ENCODE results near the gene BAG3. TPM values are rescaled to one million over a fixed set of nuclear protein-coding genes. Genes with fewer than 3 reads are reported as not detected.

Gene BAG3
- total and polyA plus RNA-seq, 2 experiments from 2014 or later = 20.0 to 88.2 TPM

DNA sequence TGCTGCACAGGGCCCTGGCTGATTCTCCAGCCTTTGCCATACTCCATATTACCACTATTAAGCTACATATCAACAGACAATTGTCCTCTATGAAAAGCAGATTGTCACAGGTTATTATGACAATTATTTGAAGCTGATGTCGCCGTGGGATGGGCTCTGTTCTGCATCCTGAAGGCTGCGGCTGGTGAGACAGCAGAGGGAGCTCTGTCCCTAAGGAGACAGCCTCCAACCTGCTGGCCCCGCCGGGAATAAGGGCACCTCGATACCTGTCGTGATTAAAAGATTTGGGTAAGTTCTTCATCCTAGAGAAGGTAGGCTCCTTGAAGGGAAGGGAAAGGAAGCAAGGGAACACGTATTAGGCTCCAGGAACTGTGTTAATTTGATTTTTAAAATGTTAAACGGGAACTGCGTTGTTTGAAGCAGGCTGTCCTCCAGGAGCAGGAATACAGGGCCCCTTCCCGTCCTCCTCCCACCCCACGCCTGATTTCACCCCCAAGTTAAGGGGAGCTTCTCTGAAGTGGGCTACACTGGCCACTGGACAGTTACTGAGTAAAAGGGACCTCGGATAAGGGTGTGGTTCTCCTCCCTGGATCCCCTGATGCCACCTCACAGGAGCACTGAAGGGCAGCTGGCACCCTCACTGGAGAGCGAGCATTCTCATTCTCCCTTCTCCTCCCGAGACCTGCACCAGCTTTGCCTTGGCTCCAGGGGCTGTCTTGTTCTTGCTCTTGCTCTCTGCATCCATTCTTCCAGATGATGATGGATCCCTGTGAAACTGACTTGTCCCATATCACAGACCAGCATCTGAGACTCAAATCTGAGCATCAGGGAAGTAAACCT lies 42.6 kb upstream of the BAG3 start:
- H3K27me3 ChIP-seq (replicated peaks; ENCODE audit: insufficient read depth) = no peaks in the 10 kb centered on the region
- no peaks in the 10 kb centered on the region for H3K4me1 ChIP-seq (ENCODE audit: insufficient read depth)
- WGBS, 2 experiments (ENCODE audit: low coverage in 1 of 2, low lambda C conversion rate in 2 of 2, missing lambda C conversion rate in 2 of 2) = 12 to 15% methylated on average over 15 of the region's 15 CpGs
- no peak for TF ChIP-seq EZH2 (IDR thresholded peaks at IDR 0.05; ENCODE audit: insufficient read depth, poor library complexity, severe bottlenecking)
- no peak for TF ChIP-seq EZH2phosphoT487 (IDR thresholded peaks at IDR 0.05; ENCODE audit: insufficient read depth, low read depth)
- H3F3A ChIP-seq (ENCODE audit: insufficient read depth) = no peaks in the 10 kb centered on the region
- no peak overlapping the region for H3K4me3 ChIP-seq
- H3K4me2 ChIP-seq (ENCODE audit: unreplicated experiment) = peak overlapping the region; percentile 44
- H3K79me2 ChIP-seq (ENCODE audit: insufficient read depth) = no peaks in the 10 kb centered on the region
- H3K9me3 ChIP-seq (ENCODE audit: low read depth) = no peaks in the 10 kb centered on the region
- H3K9ac ChIP-seq = no peak overlapping the region
- in situ Hi-C loops (cut with MboI) = loop anchor here (10.0 kb wide), 1 partner anchor 246 kb away; no protein-coding TSS in a partner anchor
- H3K9me2 ChIP-seq (ENCODE audit: insufficient read depth) = no peaks in the 10 kb centered on the region
- no peak overlapping the region for H3K27ac ChIP-seq
- DNase-seq = peak; percentile 65
- H4K20me1 ChIP-seq (ENCODE audit: insufficient read depth) = no peaks in the 10 kb centered on the region
- H3K36me3 ChIP-seq (ENCODE audit: low read depth) = no peaks in the 10 kb centered on the region
- peak overlapping the region; percentile 39; the same call in 1 of the 2 replicates for H2AFZ ChIP-seq

DNA sequence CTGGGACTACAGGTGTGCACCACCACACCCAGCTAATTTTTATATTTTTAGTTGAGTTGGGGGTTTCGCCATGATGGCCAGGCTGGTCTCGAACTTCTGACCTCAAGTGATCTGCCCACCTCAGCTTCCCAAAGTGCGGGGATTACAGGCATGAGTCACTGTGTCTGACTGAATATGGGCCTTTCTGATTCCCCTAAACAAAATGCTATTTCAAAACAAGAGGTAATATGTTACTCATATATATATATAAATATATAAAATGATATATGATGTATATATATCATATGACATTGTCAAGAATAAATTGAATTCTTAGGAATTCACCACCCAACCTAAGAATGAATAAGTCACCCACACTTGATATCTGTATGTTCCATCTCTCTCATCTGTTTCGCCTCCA lies 41.7 kb upstream of the BAG3 start:
- H3K4me1 ChIP-seq (ENCODE audit: insufficient read depth) = no peaks in the 10 kb centered on the region
- H3K79me2 ChIP-seq (ENCODE audit: insufficient read depth) = no peaks in the 10 kb centered on the region
- in situ Hi-C loops (cut with MboI) = loop anchor here (10.0 kb wide), 1 partner anchor 245 kb away; no protein-coding TSS in a partner anchor
- no peak for TF ChIP-seq EZH2phosphoT487 (IDR thresholded peaks at IDR 0.05; ENCODE audit: insufficient read depth, low read depth)
- TF ChIP-seq EZH2 (IDR thresholded peaks at IDR 0.05; ENCODE audit: insufficient read depth, poor library complexity, severe bottlenecking) = no peak
- H3F3A ChIP-seq (ENCODE audit: insufficient read depth) = no peaks in the 10 kb centered on the region
- H3K36me3 ChIP-seq (ENCODE audit: low read depth) = no peaks in the 10 kb centered on the region
- DNase-seq = no peak
- no peak overlapping the region for H3K9ac ChIP-seq
- no peak overlapping the region for H2AFZ ChIP-seq
- no peaks in the 10 kb centered on the region for H3K27me3 ChIP-seq (replicated peaks; ENCODE audit: insufficient read depth)
- no peak overlapping the region for H3K4me2 ChIP-seq (ENCODE audit: unreplicated experiment)
- WGBS, 2 experiments (ENCODE audit: low coverage in 1 of 2, low lambda C conversion rate in 2 of 2, missing lambda C conversion rate in 2 of 2) = 88 to 91% methylated on average over 4 of the region's 4 CpGs
- no peaks in the 10 kb centered on the region for H4K20me1 ChIP-seq (ENCODE audit: insufficient read depth)
- no peak overlapping the region for H3K27ac ChIP-seq
- H3K9me2 ChIP-seq (ENCODE audit: insufficient read depth) = no peaks in the 10 kb centered on the region
- H3K4me3 ChIP-seq = no peak overlapping the region
- no peaks in the 10 kb centered on the region for H3K9me3 ChIP-seq (ENCODE audit: low read depth)

DNA sequence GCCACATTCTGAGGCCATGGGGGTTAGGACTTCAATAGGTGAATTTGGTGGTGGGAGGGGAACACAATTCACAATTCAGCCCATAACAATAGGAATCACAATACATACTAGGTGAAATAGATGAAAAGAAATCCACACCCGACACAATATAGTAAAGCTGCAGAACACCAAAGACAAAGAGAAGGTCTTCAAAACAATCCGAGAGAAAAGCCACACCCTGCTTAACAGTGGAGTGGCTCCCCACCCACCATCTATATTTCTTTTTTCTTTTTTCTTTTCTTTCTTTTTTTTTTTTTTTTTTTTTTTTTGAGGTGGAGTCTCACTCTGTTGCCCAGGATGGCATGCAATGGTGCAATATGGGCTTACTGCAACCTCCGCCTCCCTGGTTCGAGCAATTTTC lies 39.7 kb upstream of the BAG3 start:
- no peak overlapping the region for H2AFZ ChIP-seq
- TF ChIP-seq EZH2phosphoT487 (IDR thresholded peaks at IDR 0.05; ENCODE audit: insufficient read depth, low read depth) (no peak), EZH2 (IDR thresholded peaks at IDR 0.05; ENCODE audit: insufficient read depth, poor library complexity, severe bottlenecking) (no peak)
- no peak overlapping the region for H3K27ac ChIP-seq
- in situ Hi-C loops (cut with MboI) = no loop called here
- no peak overlapping the region for H3K4me3 ChIP-seq
- no peak overlapping the region for H3K4me2 ChIP-seq (ENCODE audit: unreplicated experiment)
- H3F3A ChIP-seq (ENCODE audit: insufficient read depth) = no peaks in the 10 kb centered on the region
- H3K79me2 ChIP-seq (ENCODE audit: insufficient read depth) = no peaks in the 10 kb centered on the region
- 54 to 63% methylated on average over 4 of the region's 4 CpGs for WGBS, 2 experiments (ENCODE audit: low coverage in 1 of 2, low lambda C conversion rate in 2 of 2, missing lambda C conversion rate in 2 of 2)
- H3K9ac ChIP-seq = no peak overlapping the region
- DNase-seq = no peak
- no peaks in the 10 kb centered on the region for H3K4me1 ChIP-seq (ENCODE audit: insufficient read depth)
- no peaks in the 10 kb centered on the region for H3K36me3 ChIP-seq (ENCODE audit: low read depth)
- H3K9me3 ChIP-seq (ENCODE audit: low read depth) = no peaks in the 10 kb centered on the region
- no peaks in the 10 kb centered on the region for H3K27me3 ChIP-seq (replicated peaks; ENCODE audit: insufficient read depth)
- no peaks in the 10 kb centered on the region for H4K20me1 ChIP-seq (ENCODE audit: insufficient read depth)
- H3K9me2 ChIP-seq (ENCODE audit: insufficient read depth) = no peaks in the 10 kb centered on the region

DNA sequence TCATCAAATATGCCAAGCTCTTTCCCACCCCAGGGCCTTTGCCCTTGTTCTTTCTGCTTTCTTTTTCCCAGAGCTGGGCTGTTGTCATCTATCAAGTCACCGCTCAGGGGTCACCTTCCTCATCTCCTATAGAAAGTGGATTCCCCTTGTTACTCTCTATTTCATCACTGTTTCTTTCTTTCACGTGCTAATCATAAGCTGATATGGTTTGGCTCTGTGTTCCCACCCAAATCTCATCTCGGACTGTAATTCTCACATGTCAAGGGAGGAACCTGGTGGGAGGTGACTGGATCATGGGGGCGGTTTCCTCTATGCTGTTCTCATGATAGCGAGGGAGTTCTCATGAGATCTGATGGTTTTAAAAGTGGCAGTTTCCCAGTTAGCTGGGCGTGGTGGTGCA lies 37.4 kb upstream of the BAG3 start:
- Histone ChIP-seq H3K79me2 (ENCODE audit: insufficient read depth) (no peaks in the 10 kb centered on the region), H3K9me2 (ENCODE audit: insufficient read depth) (no peaks in the 10 kb centered on the region), H3K27ac (no peak overlapping the region), H3K9me3 (ENCODE audit: low read depth) (no peaks in the 10 kb centered on the region), H4K20me1 (ENCODE audit: insufficient read depth) (no peaks in the 10 kb centered on the region), H3K4me2 (ENCODE audit: unreplicated experiment) (no peak overlapping the region), H3K9ac (no peak overlapping the region), H3F3A (ENCODE audit: insufficient read depth) (no peaks in the 10 kb centered on the region), H2AFZ (no peak overlapping the region), H3K4me1 (ENCODE audit: insufficient read depth) (peaks cover 3% of the 10 kb centered on the region), H3K4me3 (no peak overlapping the region), H3K36me3 (ENCODE audit: low read depth) (no peaks in the 10 kb centered on the region), H3K27me3 (replicated peaks; ENCODE audit: insufficient read depth) (no peaks in the 10 kb centered on the region)
- TF ChIP-seq EZH2phosphoT487 (IDR thresholded peaks at IDR 0.05; ENCODE audit: insufficient read depth, low read depth) = no peak
- no peak for TF ChIP-seq EZH2 (IDR thresholded peaks at IDR 0.05; ENCODE audit: insufficient read depth, poor library complexity, severe bottlenecking)
- 88 to 89% methylated on average over 6 of the region's 6 CpGs for WGBS, 2 experiments (ENCODE audit: low coverage in 1 of 2, low lambda C conversion rate in 2 of 2, missing lambda C conversion rate in 2 of 2)
- DNase-seq = no peak
- in situ Hi-C loops (cut with MboI) = no loop called here
